Uterus (tissue), 4 donors: ENCODE results near the gene DYRK4. TPM values are rescaled to one million over a fixed set of nuclear protein-coding genes. Genes with fewer than 3 reads are reported as not detected.

ENCODE experiments used
- DNase-seq, 2 donors: peaks; one replicate each; pipeline ENCODE4 v3.0.0-alpha.2; 2019 to 2020
- H3K27ac ChIP-seq, 2 donors: fragments of 200-600 bp; sonication (generic); 1 replicate in 1 of 2; 2 replicates in 1 of 2; pipeline ENCODE4 v1.5.1; 2016 to 2018
- H3K27me3 ChIP-seq, 2 donors: fragments of 200-600 bp; sonication (generic); one replicate each; pipeline ENCODE4 v1.5.1; 2018 to 2019; ENCODE audit warnings: control low read depth in 1 of 2
- H3K36me3 ChIP-seq, 2 donors: fragments of 200-600 bp; sonication (generic); one replicate each; pipeline ENCODE4 v1.5.1; 2019; ENCODE audit warnings: control low read depth in 1 of 2
- H3K4me1 ChIP-seq, 2 donors: fragments of 200-600 bp; sonication (generic); one replicate each; pipeline ENCODE4 v1.5.1; 2018 to 2019; ENCODE audit warnings: control low read depth in 1 of 2
- H3K4me3 ChIP-seq, 2 donors: fragments of 200-600 bp; sonication (generic); 1 replicate in 1 of 2; 2 replicates in 1 of 2; pipeline ENCODE4 v1.5.1; 2018 to 2019; ENCODE audit warnings: mild to moderate bottlenecking in 1 of 2
- H3K9me3 ChIP-seq, 2 donors: fragments of 200-600 bp; sonication (generic); one replicate each; pipeline ENCODE4 v1.5.1; 2019; ENCODE audit warnings: control low read depth in 1 of 2
- CTCF ChIP-seq, 4 experiments: fragments of 200-600 bp in 2 of 4; fragments of 450-650 bp in 2 of 4; sonication (generic) in 2 of 4; IDR thresholded peaks; one replicate each; pipeline ENCODE4 v1.5.1; 2016 to 2019; ENCODE audit warnings: antibody characterized with exemption in 4 of 4, mild to moderate bottlenecking in 2 of 4, moderate library complexity in 1 of 4
- POLR2A ChIP-seq, 2 donors: fragments of 450-650 bp; IDR thresholded peaks; one replicate each; pipeline ENCODE4 v1.6.1; 2016; ENCODE audit warnings: antibody characterized with exemption in 2 of 2, mild to moderate bottlenecking in 1 of 2, moderate library complexity in 1 of 2
- intact Hi-C: fragments of 100-400 bp; cut with DNase I; formaldehyde crosslinking; loops from one replicate; pipeline ENCODE4 v1.15.1; 2023; ENCODE audit warnings: low total_unique reads
- total RNA-seq, 4 donors: library from RNA; depleted of rRNA in 3 of 4; stranded (reverse); fragments of >200 nt in 3 of 4; gene quantifications; one replicate each; pipeline versions ENCODE4 v1.1.0 to v1.2.4, GENCODE V29; 2014 to 2023
- donor health status: DM: yes; HTN: yes; CAD: no.

Gene DYRK4
- total RNA-seq, 4 donors from 2014 or later: 32.3 to 51.1 (median 41.4) TPM

GRCh38 chr12:4572680-4573079, 10.7 kb downstream of the DYRK4 start:
- intact Hi-C loops: no loop called here
- no peak for TF ChIP-seq CTCF (IDR thresholded peaks at IDR 0.05)
- no peak for TF ChIP-seq POLR2A (IDR thresholded peaks at IDR 0.05)
- H3K27ac ChIP-seq: no peak overlapping the region
- H3K4me3 ChIP-seq: no peak overlapping the region
- DNase-seq: no peak
- H3K4me1 ChIP-seq: no peaks in the 10 kb centered on the region
- H3K27me3 ChIP-seq: no peaks in the 10 kb centered on the region
- H3K9me3 ChIP-seq: no peaks in the 10 kb centered on the region
- H3K36me3 ChIP-seq: no peaks in the 10 kb centered on the region

- intact Hi-C loops: no loop called here
- no peak for DNase-seq
Observed at GRCh38 chr12:4579305-4580102, 17.5 kb downstream of the DYRK4 start.

GRCh38 chr12:4580281-4580688, 18.3 kb downstream of the DYRK4 start:
- Histone ChIP-seq H3K27ac (no peak overlapping the region), H3K36me3 (no peaks in the 10 kb centered on the region), H3K4me1 (no peaks in the 10 kb centered on the region), H3K27me3 (no peaks in the 10 kb centered on the region), H3K9me3 (no peaks in the 10 kb centered on the region), H3K4me3 (no peak overlapping the region)
- TF ChIP-seq POLR2A (IDR thresholded peaks at IDR 0.05) (no peak), CTCF (IDR thresholded peaks at IDR 0.05) (no peak)
- intact Hi-C loops: no loop called here
- DNase-seq: no peak

More at GRCh38 chr12:4579305-4580102, 17.5 kb downstream of the DYRK4 start:
- H3K36me3 ChIP-seq: no peaks in the 10 kb centered on the region
- H3K4me3 ChIP-seq: no peak overlapping the region
- no peaks in the 10 kb centered on the region for H3K4me1 ChIP-seq
- no peak for TF ChIP-seq CTCF (IDR thresholded peaks at IDR 0.05)
- TF ChIP-seq POLR2A (IDR thresholded peaks at IDR 0.05): no peak
- no peaks in the 10 kb centered on the region for H3K27me3 ChIP-seq
- no peak overlapping the region for H3K27ac ChIP-seq
- no peaks in the 10 kb centered on the region for H3K9me3 ChIP-seq

- no peaks in the 10 kb centered on the region for H3K36me3 ChIP-seq
- H3K4me3 ChIP-seq: no peak overlapping the region
- H3K27me3 ChIP-seq: no peaks in the 10 kb centered on the region
- no peak for DNase-seq
- H3K4me1 ChIP-seq: no peaks in the 10 kb centered on the region
- H3K9me3 ChIP-seq: no peaks in the 10 kb centered on the region
- TF ChIP-seq POLR2A (IDR thresholded peaks at IDR 0.05) (no peak), CTCF (IDR thresholded peaks at IDR 0.05) (no peak)
- intact Hi-C loops: no loop called here
- no peak overlapping the region for H3K27ac ChIP-seq
Observed at GRCh38 chr12:4584281-4584680, 22.3 kb downstream of the DYRK4 start.

- Histone ChIP-seq H3K4me3 (no peak overlapping the region), H3K27ac (no peak overlapping the region), H3K4me1 (no peaks in the 10 kb centered on the region), H3K36me3 (no peaks in the 10 kb centered on the region), H3K9me3 (no peaks in the 10 kb centered on the region), H3K27me3 (no peaks in the 10 kb centered on the region)
- no peak for DNase-seq
- intact Hi-C loops: no loop called here
- TF ChIP-seq POLR2A (IDR thresholded peaks at IDR 0.05): no peak
- no peak for TF ChIP-seq CTCF (IDR thresholded peaks at IDR 0.05)
Observed at GRCh38 chr12:4584896-4585295, 22.9 kb downstream of the DYRK4 start.
